Measurements from ENCODE around the gene SOCS3.

Gene SOCS3

GRCh38 chr17:78368348-78368747 lies 8.5 kb upstream of the SOCS3 start:
- no peak for DNase-seq

DNA sequence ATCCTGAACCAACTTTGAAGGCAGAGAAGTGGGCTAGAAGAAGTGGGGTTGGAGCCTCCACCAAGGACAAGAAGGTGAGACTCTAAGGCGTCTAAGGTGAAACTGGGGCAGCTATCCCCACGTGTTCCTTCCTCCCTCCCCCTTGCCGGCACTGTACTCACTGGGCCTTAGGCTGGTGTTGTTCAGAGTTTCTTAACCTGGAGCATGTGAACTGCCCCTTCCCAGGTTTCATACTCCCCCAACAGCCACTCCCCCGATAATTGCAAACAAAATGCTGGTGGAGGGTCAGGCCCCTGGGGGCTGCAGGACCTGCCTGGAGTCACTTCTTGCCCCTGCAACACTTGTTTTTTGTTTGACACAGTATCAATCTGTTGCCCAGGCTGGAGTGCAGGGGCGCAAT lies 7.3 kb upstream of the SOCS3 start:
- no peak for DNase-seq

DNA sequence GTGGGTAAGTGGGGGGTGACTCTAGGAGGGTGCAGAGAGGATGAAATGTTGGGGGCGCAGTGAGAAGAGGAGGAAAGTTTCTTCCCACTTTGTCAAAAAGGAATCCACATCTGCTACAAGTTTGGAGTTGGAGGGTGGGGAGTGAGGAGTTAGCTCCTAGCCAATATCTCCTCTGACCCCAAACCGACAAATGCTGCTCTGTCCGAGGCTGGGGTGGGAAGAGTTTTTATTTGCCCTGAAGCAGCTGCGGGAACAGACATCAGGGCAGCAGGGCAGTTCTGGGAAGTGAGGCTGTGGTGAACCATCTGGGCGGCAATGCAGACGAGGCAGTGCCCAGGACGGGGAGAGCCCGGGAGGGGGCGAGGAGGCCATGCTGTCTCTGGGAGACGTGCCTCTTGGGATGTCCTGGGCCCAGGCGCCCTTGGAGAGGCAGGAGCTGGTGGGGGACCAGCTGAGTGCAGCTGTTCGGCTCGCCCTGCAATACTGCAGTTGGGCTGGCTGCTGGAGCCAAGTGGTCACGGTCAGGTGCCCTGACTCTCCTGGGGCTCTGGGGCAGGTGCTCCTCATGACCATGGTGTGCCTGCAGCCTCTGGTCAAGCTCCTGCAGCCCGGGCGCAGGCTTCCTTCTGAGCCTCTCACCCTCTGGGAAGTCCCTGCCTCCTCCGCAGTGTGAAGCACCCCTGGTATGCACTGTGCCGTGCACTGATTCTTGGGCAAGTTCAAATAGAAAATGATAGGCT lies 6.4 kb upstream of the SOCS3 start:
- DNase-seq, result no peak

DNA sequence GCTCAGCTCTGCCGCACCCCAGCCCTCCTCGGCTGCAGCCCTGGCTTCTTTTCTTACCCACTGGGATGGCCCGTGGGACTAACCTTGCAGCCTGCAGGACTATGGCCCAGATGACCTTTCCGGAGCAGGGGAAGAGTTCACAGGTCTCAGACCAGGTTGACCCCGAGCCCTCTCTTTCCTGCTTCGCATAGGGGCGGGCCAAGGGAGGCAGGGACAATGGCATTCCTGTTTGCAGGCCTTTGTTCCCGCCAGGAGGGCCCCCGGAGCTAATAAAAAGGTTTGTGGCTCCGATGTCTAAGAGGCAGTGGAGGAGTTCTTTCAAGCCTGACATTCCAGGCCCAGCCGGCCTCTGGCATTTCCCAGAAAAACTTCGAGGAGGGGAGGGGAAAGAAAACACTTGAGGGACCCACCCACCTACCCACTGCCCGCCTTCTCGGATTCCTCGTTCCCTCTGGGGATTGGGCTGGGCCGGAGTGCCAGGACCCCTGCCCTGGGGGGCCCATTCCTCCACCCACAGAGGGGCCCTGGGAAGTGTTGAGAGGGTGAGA lies 5.8 kb upstream of the SOCS3 start:
- DNase-seq, result no peak

GRCh38 chr17:78364436-78365281 lies 4.8 kb upstream of the SOCS3 start:
- DNase-seq, result no peak

DNA sequence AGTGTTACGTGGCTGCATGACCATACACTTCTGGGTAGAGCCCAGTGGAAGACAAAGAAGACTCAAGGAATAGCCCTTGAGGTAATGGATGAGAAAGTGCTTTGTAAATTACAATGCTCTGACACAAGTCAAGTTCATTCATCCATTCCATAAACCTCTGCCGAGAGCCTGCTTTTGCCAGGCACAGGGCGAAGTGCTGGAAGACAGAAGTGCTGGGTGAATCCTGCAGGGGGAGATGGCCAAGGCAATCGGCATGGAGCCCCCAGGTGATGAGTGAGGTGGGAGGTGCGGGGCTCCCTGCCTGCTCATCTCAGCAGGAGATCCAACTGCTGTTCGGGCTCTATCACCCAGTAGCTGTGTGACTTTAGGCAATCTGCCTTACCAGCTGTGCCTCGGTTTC lies 2.8 kb upstream of the SOCS3 start:
- no peak for DNase-seq

DNA sequence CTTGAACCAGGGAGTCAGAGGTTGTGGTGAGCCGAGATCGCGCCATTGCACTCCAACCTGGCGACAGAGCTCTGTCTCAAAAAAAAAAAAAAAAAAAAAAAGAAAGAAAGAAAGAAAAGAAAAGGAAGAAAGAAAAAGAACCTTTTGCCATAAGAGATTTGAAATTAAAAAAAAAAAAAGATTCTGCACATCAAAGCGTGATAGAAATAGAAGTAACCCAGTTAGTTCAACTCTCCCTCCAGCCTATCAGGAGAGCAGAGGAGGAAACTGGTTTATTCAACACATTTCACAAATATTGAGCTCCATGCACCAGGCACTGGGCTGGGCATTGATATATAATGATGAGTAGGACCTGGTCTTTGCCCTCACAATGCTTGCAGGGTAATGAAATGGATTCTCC lies 2.4 kb upstream of the SOCS3 start:
- DNase-seq, result no peak

GRCh38 chr17:78361225-78361701 lies 1.4 kb upstream of the SOCS3 start:
- DNase-seq, result no peak

- peak in 50 of 51 donors; percentile 21 to 92 (median 68) for DNase-seq
These were observed 721 bp upstream of the SOCS3 start for GRCh38 chr17:78360371-78361224.

GRCh38 chr17:78359321-78359996 lies 418 bp downstream of the SOCS3 start:
- DNase-seq, result peak in 3 of 51 donors; percentile 30 to 67 (median 38)

GRCh38 chr17:78358538-78359320 lies 1.1 kb downstream of the SOCS3 start:
- DNase-seq, result peak in 4 of 51 donors; percentile 19 to 46 (median 34)

- no peak for DNase-seq
These were observed 2.0 kb downstream of the SOCS3 start for GRCh38 chr17:78357672-78358537.

GRCh38 chr17:78357177-78357586 lies 2.7 kb downstream of the SOCS3 start:
- peak in 32 of 51 donors; percentile 10 to 77 (median 39) for DNase-seq

DNA sequence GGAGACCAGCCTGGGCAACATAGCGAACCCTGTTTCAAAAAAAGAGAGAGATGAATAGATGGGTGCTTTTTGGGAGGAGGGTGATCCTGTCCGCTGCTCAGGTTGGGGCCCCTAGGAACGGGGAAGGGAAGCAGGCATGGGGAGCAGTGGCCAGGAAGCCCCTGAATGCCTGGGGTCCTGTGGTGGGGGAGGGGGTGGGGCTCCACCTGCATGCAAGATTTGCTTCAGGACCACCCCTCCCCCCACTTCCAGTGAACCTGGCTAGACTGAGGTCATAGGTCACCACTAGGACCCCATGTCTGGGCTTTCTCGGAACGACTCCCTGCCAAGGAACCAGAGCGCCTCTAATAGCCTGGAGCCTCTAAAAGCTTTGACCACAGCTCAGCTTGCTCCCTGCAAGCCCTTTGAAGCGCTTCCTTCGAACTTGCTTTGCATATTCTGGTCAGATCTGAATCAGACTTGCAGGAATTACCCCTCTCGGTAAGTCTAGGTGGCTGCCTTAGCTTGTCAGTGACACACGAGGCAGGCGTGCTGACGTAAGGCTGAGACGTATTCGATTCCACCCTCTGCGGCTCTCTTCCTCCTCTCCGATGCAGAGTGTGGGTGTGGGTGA lies 3.7 kb downstream of the SOCS3 start:
- peak in 5 of 51 donors; percentile 9 to 57 (median 34) for DNase-seq

- no peak for DNase-seq
These were observed 4.2 kb downstream of the SOCS3 start for GRCh38 chr17:78355701-78356100.

- no peak for DNase-seq
These were observed 4.7 kb downstream of the SOCS3 start for GRCh38 chr17:78355045-78355641.

DNA sequence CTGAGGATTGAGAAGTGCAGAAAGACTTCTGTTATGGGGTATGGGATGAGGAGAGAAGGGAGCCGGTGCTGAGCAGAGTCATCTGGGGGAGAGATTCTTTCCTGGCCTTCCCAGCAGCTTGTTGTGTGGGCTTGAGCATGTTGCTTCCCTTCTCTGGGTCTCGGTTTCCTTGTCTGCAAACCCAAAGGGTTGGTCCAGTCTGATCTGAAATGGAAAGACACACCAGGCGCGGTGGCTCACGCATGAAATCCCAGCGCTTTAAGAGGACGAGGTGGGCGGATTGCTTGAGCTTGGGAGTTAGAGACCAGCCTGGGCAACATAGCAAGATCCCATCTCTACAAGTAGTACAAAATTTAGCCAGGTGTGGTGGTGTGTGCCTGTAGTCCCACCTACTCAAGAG lies 6.0 kb downstream of the SOCS3 start:
- DNase-seq, result peak in 1 of 51 donors; percentile 29

- DNase-seq, result peak; percentile 19 to 94 (median 82)
These were observed 8.3 kb downstream of the SOCS3 start for GRCh38 chr17:78351449-78352006.
